Astrocyte (in vitro differentiated cells and primary cell): ENCODE data around the gene ITGAV.

ENCODE experiments used
- EZH2 ChIP-seq: IDR thresholded peaks from 2 replicates; pipeline ENCODE4 v1.6.1; 2012; ENCODE audit warnings: mild to moderate bottlenecking, low read length, inconsistent platforms; ENCODE audit not compliant: insufficient read depth
- TF ChIP-seq, protein P1 (sequence below): IDR thresholded peaks from 2 replicates; pipeline ENCODE4 v1.5.1; 2011; ENCODE audit warnings: low read depth, mild to moderate bottlenecking, inconsistent platforms, low read length, moderate library complexity; ENCODE audit not compliant: insufficient read depth

DNA sequence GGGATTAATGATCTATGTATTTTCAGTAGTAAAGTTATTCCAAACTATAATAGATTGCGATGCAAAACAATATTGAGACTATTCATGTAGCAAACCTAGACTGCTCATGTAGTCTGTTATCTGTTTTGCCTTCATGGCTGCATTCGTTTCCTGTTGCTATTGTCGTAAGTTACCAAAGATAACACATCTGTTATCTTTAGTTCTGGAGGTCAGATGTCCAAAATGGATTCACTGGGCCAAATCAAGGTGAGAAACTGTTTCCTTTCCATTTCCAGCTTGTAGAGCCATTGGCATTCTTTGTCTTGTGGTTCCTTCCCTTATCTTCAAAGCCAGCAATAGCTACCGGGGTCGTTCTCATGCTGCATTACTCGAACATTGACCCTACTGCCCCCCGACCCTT lies 20.9 kb downstream of the ITGAV start:
- TF ChIP-seq, protein P1, sequence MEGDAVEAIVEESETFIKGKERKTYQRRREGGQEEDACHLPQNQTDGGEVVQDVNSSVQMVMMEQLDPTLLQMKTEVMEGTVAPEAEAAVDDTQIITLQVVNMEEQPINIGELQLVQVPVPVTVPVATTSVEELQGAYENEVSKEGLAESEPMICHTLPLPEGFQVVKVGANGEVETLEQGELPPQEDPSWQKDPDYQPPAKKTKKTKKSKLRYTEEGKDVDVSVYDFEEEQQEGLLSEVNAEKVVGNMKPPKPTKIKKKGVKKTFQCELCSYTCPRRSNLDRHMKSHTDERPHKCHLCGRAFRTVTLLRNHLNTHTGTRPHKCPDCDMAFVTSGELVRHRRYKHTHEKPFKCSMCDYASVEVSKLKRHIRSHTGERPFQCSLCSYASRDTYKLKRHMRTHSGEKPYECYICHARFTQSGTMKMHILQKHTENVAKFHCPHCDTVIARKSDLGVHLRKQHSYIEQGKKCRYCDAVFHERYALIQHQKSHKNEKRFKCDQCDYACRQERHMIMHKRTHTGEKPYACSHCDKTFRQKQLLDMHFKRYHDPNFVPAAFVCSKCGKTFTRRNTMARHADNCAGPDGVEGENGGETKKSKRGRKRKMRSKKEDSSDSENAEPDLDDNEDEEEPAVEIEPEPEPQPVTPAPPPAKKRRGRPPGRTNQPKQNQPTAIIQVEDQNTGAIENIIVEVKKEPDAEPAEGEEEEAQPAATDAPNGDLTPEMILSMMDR, result no peak
- TF ChIP-seq EZH2, result no peak
